ENCODE results near the gene SERP1.

Gene SERP1

GRCh38 chr3:150527464-150528255 is 18.6 kb downstream of the SERP1 start:
- TF ChIP-seq CTCF (IDR thresholded peaks at IDR 0.05; ENCODE audit: borderline replicate concordance, insufficient read depth, low read depth, low read length): no peak
- no peak overlapping the region for H3K4me3 ChIP-seq (ENCODE audit: low read depth, low read length)

- no peak for TF ChIP-seq CTCF (IDR thresholded peaks at IDR 0.05; ENCODE audit: borderline replicate concordance, insufficient read depth, low read depth, low read length)
- no peak overlapping the region for H3K4me3 ChIP-seq (ENCODE audit: low read depth, low read length)
Observed at GRCh38 chr3:150523538-150523937, 22.8 kb downstream of the SERP1 start.

- no peak for TF ChIP-seq CTCF (IDR thresholded peaks at IDR 0.05; ENCODE audit: borderline replicate concordance, insufficient read depth, low read depth, low read length)
- H3K4me3 ChIP-seq (ENCODE audit: low read depth, low read length): no peak overlapping the region
Observed at GRCh38 chr3:150521463-150521862, 24.8 kb downstream of the SERP1 start.

- H3K4me3 ChIP-seq (ENCODE audit: low read depth, low read length): no peak overlapping the region
- TF ChIP-seq CTCF (IDR thresholded peaks at IDR 0.05; ENCODE audit: borderline replicate concordance, insufficient read depth, low read depth, low read length): no peak
Observed at GRCh38 chr3:150520408-150520807, 25.9 kb downstream of the SERP1 start.

- no peak for TF ChIP-seq CTCF (IDR thresholded peaks at IDR 0.05; ENCODE audit: borderline replicate concordance, insufficient read depth, low read depth, low read length)
- H3K4me3 ChIP-seq (ENCODE audit: low read depth, low read length): no peak overlapping the region
Observed at GRCh38 chr3:150519026-150519425, 27.3 kb downstream of the SERP1 start.

- H3K4me3 ChIP-seq (ENCODE audit: low read depth, low read length): no peak overlapping the region
- TF ChIP-seq CTCF (IDR thresholded peaks at IDR 0.05; ENCODE audit: borderline replicate concordance, insufficient read depth, low read depth, low read length): no peak
Observed at GRCh38 chr3:150515210-150515609, 31.1 kb downstream of the SERP1 start.

- H3K4me3 ChIP-seq (ENCODE audit: low read depth, low read length): no peak overlapping the region
- TF ChIP-seq CTCF (IDR thresholded peaks at IDR 0.05; ENCODE audit: borderline replicate concordance, insufficient read depth, low read depth, low read length): no peak
Observed at GRCh38 chr3:150511122-150511821, 35.0 kb downstream of the SERP1 start.
